ENCODE data around the gene BDNF.
"Not testable (repeated sequence)": the region's sequence is repeated elsewhere in the genome, so short reads cannot be mapped to it uniquely, and the experiment has no call there.

The BDNF gene

GRCh38 chr11:27700351-27701301 is at the start of gene BDNF:
Gene BDNF, minus strand, starts transcription at chr11:27700455. Its CDS starts 41,891 bp downstream, at chr11:27658564.
- DNase-seq (ENCODE audit: low spot score) = peak; percentile 89

GRCh38 chr11:27740362-27741013 is 40.2 kb upstream of the BDNF start:
- no peak for DNase-seq (ENCODE audit: low spot score)

GRCh38 chr11:27735281-27735680 is 35.0 kb upstream of the BDNF start:
- no peak for DNase-seq (ENCODE audit: low spot score)

DNA sequence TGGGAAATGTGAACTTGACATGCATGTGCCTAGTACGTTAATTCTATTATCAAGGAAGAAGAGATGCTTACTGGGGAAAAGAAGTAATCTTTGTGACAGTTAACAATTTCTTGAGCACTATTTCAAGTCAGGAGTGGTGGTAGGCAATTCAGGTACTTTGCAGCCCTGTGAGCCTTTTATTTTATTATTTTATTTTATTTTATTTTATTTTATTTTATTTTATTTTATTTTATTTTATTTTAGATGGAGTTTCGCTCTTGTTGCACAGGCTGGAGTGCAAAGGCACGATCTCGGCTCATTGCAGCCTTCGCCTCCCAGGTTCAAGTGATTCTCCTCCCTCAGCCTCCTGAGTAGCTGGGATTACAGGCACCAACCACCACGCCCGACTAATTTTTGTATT is 31.5 kb upstream of the BDNF start:
- DNase-seq (ENCODE audit: low spot score) = not testable (repeated sequence)

DNA sequence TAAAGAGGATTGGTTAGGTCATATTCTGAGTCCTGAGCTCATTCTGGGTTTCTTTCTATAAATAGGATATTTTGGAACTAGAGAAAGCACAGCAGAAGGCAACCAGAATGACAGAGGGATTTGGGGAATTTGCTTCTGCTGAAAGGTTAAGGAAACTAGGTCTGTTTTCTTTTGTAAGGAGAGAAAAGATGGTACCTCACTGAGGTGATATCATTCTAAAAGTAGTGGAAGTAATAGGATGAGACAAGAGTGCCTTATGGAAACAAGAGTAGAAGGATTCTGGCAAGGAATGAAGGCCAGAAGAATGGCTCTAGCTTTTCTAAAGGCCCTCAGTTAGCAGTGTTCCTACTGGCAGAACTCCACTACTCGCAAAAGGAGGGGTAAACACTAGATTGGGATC is 26.7 kb upstream of the BDNF start:
- no peak for DNase-seq (ENCODE audit: low spot score)

- DNase-seq (ENCODE audit: low spot score) = no peak
Observed at GRCh38 chr11:27723687-27724086, 23.4 kb upstream of the BDNF start.

DNA sequence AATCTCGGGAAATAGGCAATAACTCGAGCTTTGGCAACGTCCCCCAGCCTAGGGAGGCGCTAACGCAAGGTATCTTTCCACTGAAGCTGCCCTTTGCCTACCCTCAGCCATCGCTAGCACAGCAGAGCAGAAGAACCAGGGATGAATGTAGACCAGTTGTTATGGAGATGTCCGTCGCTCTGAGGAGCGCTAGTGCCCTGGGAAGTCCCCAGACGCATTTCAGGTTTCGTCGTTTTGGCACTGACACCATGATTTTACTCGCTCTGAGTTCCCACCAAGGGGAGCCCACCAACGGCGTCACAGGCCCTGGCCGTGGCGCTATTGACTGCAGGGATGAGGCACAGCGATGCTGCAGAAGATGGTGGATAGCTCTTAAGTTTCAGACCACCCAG is 22.7 kb upstream of the BDNF start:
- DNase-seq (ENCODE audit: low spot score) = peak; percentile 55

DNA sequence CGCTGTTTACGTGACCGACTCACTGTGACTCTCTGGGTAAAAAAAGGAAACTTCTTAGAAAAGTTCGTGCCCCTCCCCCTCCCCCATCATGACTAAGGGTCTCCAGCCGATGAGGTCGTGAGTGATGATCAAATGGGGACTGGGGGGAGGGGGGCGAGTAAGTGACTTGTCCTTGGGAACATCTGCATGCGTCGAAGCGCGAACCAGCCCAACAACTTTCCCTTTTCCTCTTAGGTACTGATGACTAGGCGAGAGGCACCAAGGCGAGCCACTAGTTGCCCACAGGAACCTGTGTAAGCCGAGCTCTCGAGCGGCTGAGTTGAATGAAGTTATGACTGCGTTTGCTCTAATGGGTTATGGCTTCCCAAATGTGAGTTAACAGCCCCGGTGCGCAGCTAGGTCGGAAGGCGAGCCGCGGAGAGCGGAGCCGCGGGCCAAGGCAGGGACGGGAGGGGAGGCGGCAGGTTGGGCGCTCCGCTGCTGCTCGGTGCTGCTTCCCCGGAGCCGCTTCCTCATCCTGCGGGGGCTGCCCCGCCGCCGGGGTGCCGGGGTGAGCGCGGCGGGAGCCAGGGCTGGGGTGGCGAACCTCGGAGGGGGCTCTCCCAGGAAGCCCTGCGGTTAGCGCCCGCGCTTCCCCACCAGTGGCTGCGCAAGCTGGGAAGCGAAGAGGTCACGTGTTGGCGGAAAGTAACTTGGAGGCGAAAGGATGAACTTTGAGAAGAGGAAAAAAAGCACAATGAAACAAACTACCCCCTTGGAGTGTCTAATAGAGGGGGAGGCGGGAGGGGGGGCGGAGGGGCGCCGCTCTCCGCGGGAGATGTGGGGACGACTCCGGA is 22.1 kb upstream of the BDNF start:
- peak; percentile 65 for DNase-seq (ENCODE audit: low spot score)

- no peak for DNase-seq (ENCODE audit: low spot score)
Observed at GRCh38 chr11:27721264-27722116, 21.2 kb upstream of the BDNF start.

DNA sequence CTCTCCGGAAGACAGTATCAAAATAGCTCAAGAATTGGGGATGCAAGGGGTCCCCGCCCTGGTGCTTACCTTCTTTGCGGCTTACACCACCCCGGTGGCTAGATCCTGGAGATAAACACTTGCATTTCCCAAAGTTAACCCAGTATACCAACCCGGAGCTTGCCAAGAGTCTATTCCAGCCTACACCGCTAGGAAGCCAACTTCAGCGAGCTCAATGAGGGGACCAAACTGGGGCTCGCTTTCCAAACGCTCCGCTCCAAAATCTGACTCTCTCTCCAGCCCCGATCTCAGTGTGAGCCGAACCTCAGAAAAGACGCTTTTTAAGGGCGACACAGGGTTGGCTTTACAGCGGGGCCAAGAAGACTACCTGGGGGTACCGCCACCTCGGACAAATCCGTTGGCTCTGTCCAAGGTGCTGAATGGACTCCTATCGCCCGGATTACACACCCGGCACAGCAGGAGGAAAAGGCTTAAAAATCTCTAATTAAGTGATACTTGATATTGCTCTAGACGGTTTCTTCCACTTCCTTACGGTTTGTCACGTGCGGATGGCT is 20.1 kb upstream of the BDNF start:
- DNase-seq (ENCODE audit: low spot score) = peak; percentile 64

- DNase-seq (ENCODE audit: low spot score) = peak; percentile 30
Observed at GRCh38 chr11:27719546-27719925, 19.3 kb upstream of the BDNF start.

- DNase-seq (ENCODE audit: low spot score) = peak; percentile 85
Observed at GRCh38 chr11:27718863-27719545, 18.7 kb upstream of the BDNF start.

- peak; percentile 93 for DNase-seq (ENCODE audit: low spot score)
Observed at GRCh38 chr11:27718346-27718862, 18.1 kb upstream of the BDNF start.

DNA sequence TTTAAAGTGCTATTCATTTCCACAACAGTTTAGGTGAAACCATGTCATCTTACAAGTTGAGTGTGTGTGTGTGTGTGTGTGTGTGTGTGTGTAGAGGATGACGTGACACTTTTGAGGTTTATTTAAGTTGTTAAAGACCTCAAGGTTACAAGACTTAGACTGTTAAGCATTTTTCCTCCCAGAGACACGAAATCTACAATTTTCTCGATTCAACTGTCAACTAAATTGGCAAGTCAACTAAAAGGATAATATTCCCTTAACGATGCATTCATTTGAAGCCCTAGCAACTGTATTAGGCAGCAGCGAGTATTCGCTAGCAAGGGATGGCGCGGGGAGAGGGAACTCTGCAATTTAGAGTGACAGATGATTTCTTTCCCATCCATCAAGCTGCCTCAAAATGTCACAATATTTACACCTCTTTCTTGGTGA is 17.6 kb upstream of the BDNF start:
- DNase-seq (ENCODE audit: low spot score) = no peak

DNA sequence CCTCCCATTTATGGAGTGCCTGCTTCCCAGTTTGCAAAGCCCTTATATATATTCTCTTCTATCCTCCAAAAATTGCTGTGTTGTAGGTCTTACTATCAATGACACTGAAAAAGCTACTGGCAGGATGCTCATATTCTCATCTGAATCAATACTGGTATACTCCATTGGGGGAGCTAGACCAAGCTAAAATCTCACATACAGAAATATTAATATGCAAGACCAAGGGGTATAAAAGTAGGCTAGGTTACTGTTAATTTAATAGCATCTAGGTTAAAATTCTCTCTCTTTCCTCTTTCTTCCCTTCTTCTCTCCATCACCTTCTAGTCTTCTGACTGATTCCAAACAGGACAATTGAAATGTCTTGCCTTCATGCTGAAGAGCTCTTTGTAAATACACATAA is 17.1 kb upstream of the BDNF start:
- no peak for DNase-seq (ENCODE audit: low spot score)

- peak; percentile 61 for DNase-seq (ENCODE audit: low spot score)
Observed at GRCh38 chr11:27716835-27717234, 16.6 kb upstream of the BDNF start.

DNA sequence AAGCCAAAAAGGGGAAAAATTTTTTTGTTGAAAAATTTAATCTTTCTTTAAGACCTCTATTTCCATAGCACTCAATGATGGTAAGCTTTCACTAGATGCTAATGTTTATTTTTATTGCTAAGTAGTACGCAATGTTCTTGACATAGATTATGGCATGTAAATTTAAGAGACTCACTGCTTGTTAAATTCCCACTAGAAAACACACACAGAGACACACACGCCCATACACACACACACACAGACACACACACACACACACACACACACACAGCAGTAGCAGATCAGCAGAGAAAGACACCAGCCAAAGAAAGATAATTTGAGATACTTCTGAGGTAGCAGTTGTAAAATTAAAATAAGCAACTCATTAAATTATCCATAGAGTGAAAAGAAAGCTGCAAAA is 16.0 kb upstream of the BDNF start:
- no peak for DNase-seq (ENCODE audit: low spot score)

- DNase-seq (ENCODE audit: low spot score) = no peak
Observed at GRCh38 chr11:27711725-27712124, 11.5 kb upstream of the BDNF start.

GRCh38 chr11:27710536-27710935 is 10.3 kb upstream of the BDNF start:
- no peak for DNase-seq (ENCODE audit: low spot score)

- no peak for DNase-seq (ENCODE audit: low spot score)
Observed at GRCh38 chr11:27707676-27708075, 7.4 kb upstream of the BDNF start.
